H9 (cell line): Measurements from ENCODE around the gene SPATA2L. TPM values are rescaled to one million over a fixed set of nuclear protein-coding genes. Genes with fewer than 3 reads are reported as not detected.

ENCODE experiments used
- DNase-seq: peaks from one replicate; pipeline ENCODE4 v3.0.0-alpha.2; 2017
- H2AFZ ChIP-seq: one replicate; pipeline ENCODE4 v1.6.1; 2013; ENCODE audit warnings: mild to moderate bottlenecking, low read length, control low read depth, moderate library complexity
- H2AK5ac ChIP-seq: 2 replicates; pipeline ENCODE4 v1.6.1; 2013; ENCODE audit warnings: low read length, control low read depth, mixed read lengths; ENCODE audit not compliant: insufficient read length
- H2BK120ac ChIP-seq: one replicate; pipeline ENCODE4 v1.6.1; 2013; ENCODE audit warnings: low read depth, mild to moderate bottlenecking, low read length, control low read depth, inconsistent platforms; ENCODE audit not compliant: poor library complexity, severe bottlenecking
- H2BK12ac ChIP-seq: 2 replicates; pipeline ENCODE4 v1.6.1; 2013; ENCODE audit warnings: low read length, control low read depth, mixed read lengths, low read depth; ENCODE audit not compliant: insufficient read length
- H2BK15ac ChIP-seq: 2 replicates; pipeline ENCODE4 v1.6.1; 2013; ENCODE audit warnings: low read depth, low read length, control low read depth
- H2BK20ac ChIP-seq: one replicate; pipeline ENCODE4 v1.6.1; 2013; ENCODE audit warnings: low read depth, mild to moderate bottlenecking, low read length, control low read depth, inconsistent platforms; ENCODE audit not compliant: poor library complexity, severe bottlenecking
- H2BK5ac ChIP-seq: 2 replicates; pipeline ENCODE4 v1.6.1; 2013; ENCODE audit warnings: low read length, control low read depth, mixed read lengths; ENCODE audit not compliant: insufficient read length
- H3K14ac ChIP-seq: 2 replicates; pipeline ENCODE4 v1.6.1; 2013; ENCODE audit warnings: low read length, control low read depth; ENCODE audit not compliant: insufficient read depth
- H3K18ac ChIP-seq: 2 replicates; pipeline ENCODE4 v1.6.1; 2013; ENCODE audit warnings: low read depth, mild to moderate bottlenecking, mixed read lengths, low read length, control low read depth; ENCODE audit not compliant: insufficient read length
- H3K23ac ChIP-seq: 2 replicates; pipeline ENCODE4 v1.6.1; 2013; ENCODE audit warnings: low read length, control low read depth, mixed read lengths, low read depth; ENCODE audit not compliant: insufficient read length
- H3K23me2 ChIP-seq: 2 replicates; pipeline ENCODE4 v1.6.1; 2013; ENCODE audit warnings: low read depth, mild to moderate bottlenecking, mixed read lengths, low read length, control low read depth; ENCODE audit not compliant: insufficient read length, poor library complexity, severe bottlenecking
- H3K27ac ChIP-seq: 2 replicates; pipeline ENCODE4 v1.5.1; 2013; ENCODE audit warnings: low read length, control low read depth, mixed read lengths, low read depth; ENCODE audit not compliant: insufficient read length
- H3K27me3 ChIP-seq: 2 replicates; pipeline ENCODE4 v1.6.1; 2013; ENCODE audit warnings: low read length, control low read depth, inconsistent platforms; ENCODE audit not compliant: insufficient read depth
- H3K4ac ChIP-seq: 2 replicates; pipeline ENCODE4 v1.6.1; 2013; ENCODE audit warnings: low read depth, mild to moderate bottlenecking, control low read depth, inconsistent platforms, low read length, moderate library complexity
- H3K4me1 ChIP-seq: 2 replicates; pipeline ENCODE4 v1.6.1; 2013; ENCODE audit warnings: low read length, control low read depth, inconsistent platforms; ENCODE audit not compliant: insufficient read depth
- H3K4me2 ChIP-seq: 2 replicates; pipeline ENCODE4 v1.6.1; 2013; ENCODE audit warnings: low read length, control low read depth, mixed read lengths; ENCODE audit not compliant: insufficient read length, insufficient read depth
- H3K56ac ChIP-seq: 2 replicates; pipeline ENCODE4 v1.6.1; 2013; ENCODE audit warnings: low read depth, mild to moderate bottlenecking, mixed read lengths, low read length, control low read depth; ENCODE audit not compliant: insufficient read length
- H3K79me1 ChIP-seq: 2 replicates; pipeline ENCODE4 v1.6.1; 2013; ENCODE audit warnings: low read depth, mild to moderate bottlenecking, moderate library complexity, low read length, control low read depth, inconsistent platforms; ENCODE audit not compliant: insufficient read depth, poor library complexity, severe bottlenecking
- H3K79me2 ChIP-seq: 2 replicates; pipeline ENCODE4 v1.6.1; 2013; ENCODE audit warnings: low read length, control low read depth, inconsistent platforms; ENCODE audit not compliant: insufficient read depth
- H3K9ac ChIP-seq: 2 replicates; pipeline ENCODE4 v1.6.1; 2013; ENCODE audit warnings: low read length, control low read depth, mixed read lengths; ENCODE audit not compliant: insufficient read length; ENCODE audit errors: extremely low read depth
- H3K9me3 ChIP-seq: one replicate; pipeline ENCODE4 v1.6.1; 2013; ENCODE audit warnings: low read depth, low read length, inconsistent platforms; ENCODE audit not compliant: control insufficient read depth
- H3T11ph ChIP-seq: one replicate; pipeline ENCODE4 v1.6.1; 2013; ENCODE audit warnings: mild to moderate bottlenecking, low read length, control low read depth, inconsistent platforms
- H4K20me1 ChIP-seq: one replicate; pipeline ENCODE4 v1.6.1; 2013; ENCODE audit not compliant: control insufficient read depth, insufficient read length, insufficient read depth
- H4K5ac ChIP-seq: 2 replicates; pipeline ENCODE4 v1.6.1; 2013; ENCODE audit warnings: low read depth, mild to moderate bottlenecking, mixed read lengths, low read length, control low read depth; ENCODE audit not compliant: insufficient read length
- H4K8ac ChIP-seq: replicated peaks from 2 replicates; pipeline ENCODE4 v1.6.1; 2013; ENCODE audit warnings: low read length, control low read depth, mixed read lengths, low read depth; ENCODE audit not compliant: insufficient read length
- H4K91ac ChIP-seq: 2 replicates; pipeline ENCODE4 v1.6.1; 2013; ENCODE audit warnings: low read depth, mild to moderate bottlenecking, moderate library complexity, mixed read lengths, low read length, control low read depth; ENCODE audit not compliant: insufficient read length
- H3K27ac Mint-ChIP-seq, 3 experiments: 2 replicates in 2 of 3; 3 replicates in 1 of 3; pipeline ENCODE4 v1.8.0; 2020 to 2021; ENCODE audit warnings: mixed read lengths in 3 of 3, mild to moderate bottlenecking in 1 of 3, moderate library complexity in 1 of 3
- H3K27me3 Mint-ChIP-seq: 2 replicates; pipeline ENCODE4 v1.8.0; 2021; ENCODE audit warnings: low read depth, mild to moderate bottlenecking, moderate library complexity, mixed read lengths
- H3K36me3 Mint-ChIP-seq, 3 experiments: 2 replicates in 2 of 3; 3 replicates in 1 of 3; pipeline ENCODE4 v1.8.0; 2020 to 2021; ENCODE audit warnings: low read depth in 3 of 3, mixed read lengths in 3 of 3; ENCODE audit not compliant: insufficient read depth in 1 of 3
- H3K4me1 Mint-ChIP-seq, 2 experiments: 2 replicates each; pipeline ENCODE4 v1.8.0; 2020; ENCODE audit warnings: mixed read lengths in 2 of 2
- H3K4me3 Mint-ChIP-seq, 2 experiments: 2 replicates in 1 of 2; 3 replicates in 1 of 2; pipeline ENCODE4 v1.8.0; 2020 to 2021; ENCODE audit warnings: mild to moderate bottlenecking in 2 of 2, mixed read lengths in 2 of 2, moderate library complexity in 1 of 2
- H3K9me3 Mint-ChIP-seq, 2 experiments: 2 replicates in 1 of 2; 3 replicates in 1 of 2; pipeline ENCODE4 v1.8.0; 2020; ENCODE audit warnings: mild to moderate bottlenecking in 2 of 2, mixed read lengths in 2 of 2, moderate library complexity in 1 of 2
- WGBS: extraction: QIAGEN DNeasy Blood & Tissue Kit; methylation state at CpG from one replicate; pipeline ENCODE4 v1.1.7; 2013; ENCODE audit warnings: missing lambda C conversion rate, low lambda C conversion rate, mixed read lengths; ENCODE audit not compliant: insufficient read length; ENCODE audit errors: extremely low coverage; 5-methylcytosine and 5-hydroxymethylcytosine counted together
- total RNA-seq: library from RNA; stranded (reverse); gene quantifications from 2 replicates; pipeline ENCODE4 v1.2.1, GENCODE V29; 2021
- TF ChIP-seq, protein P1 (sequence below): fragments of 200-600 bp; sonication (generic); conservative IDR thresholded peaks from 3 replicates; pipeline ENCODE4 v1.8.0; 2021; ENCODE audit warnings: antibody characterized with exemption, mild to moderate bottlenecking

The SPATA2L gene
- total RNA-seq, 1 experiment from 2014 or later, result 27.1 TPM

DNA sequence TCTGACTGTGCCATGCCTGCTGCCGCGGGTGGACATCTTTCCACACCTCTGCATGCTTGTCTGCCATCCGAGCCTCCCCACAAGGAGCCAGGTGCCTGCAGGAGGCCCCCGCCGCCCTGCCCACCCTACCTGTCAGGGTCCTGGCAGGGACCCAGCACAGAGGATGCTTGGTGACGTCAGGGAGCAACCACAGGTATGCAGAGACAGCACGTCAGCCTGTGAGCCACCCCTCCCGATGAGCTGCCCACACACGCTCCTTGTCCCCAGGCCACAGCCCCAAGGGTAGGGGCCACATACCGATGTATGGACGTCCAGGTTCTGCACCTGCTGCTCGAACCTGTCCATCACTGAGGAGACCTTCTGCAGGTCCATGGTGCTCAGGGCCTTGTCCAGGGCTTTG lies 54.6 kb downstream of the SPATA2L start:
- Histone ChIP-seq H3K56ac (no peak overlapping the region), H2BK5ac (no peak overlapping the region), H4K91ac (no peak overlapping the region), H3K9me3 (no peaks in the 10 kb centered on the region), H3K4ac (no peak overlapping the region), H2BK120ac (no peak overlapping the region), H3K79me2 (no peaks in the 10 kb centered on the region), H4K5ac (no peak overlapping the region), H2AK5ac (no peak overlapping the region), H3K18ac (no peak overlapping the region), H4K8ac (no peak overlapping the region), H2AFZ (no peak overlapping the region), H2BK20ac (no peak overlapping the region), H3K9ac (no peak overlapping the region), H3K23me2 (no peaks in the 10 kb centered on the region), H3K23ac (no peak overlapping the region), H2BK12ac (no peak overlapping the region), H3K27me3 (no peaks in the 10 kb centered on the region), H2BK15ac (no peak overlapping the region), H3K79me1 (no peaks in the 10 kb centered on the region), H3T11ph (no peak overlapping the region), H3K4me2 (no peak overlapping the region), H3K27ac (no peak overlapping the region), H4K20me1 (no peaks in the 10 kb centered on the region), H3K14ac (no peak overlapping the region), H3K4me1 (no peaks in the 10 kb centered on the region)
- no peak for DNase-seq
- Mint-ChIP-seq H3K4me3 (no peak overlapping the region), H3K36me3 (peaks cover 11 to 48% (median 43%) of the 10 kb centered on the region in 3 experiments; a peak in 6 of 7 replicates), H3K9me3 (no peaks in the 10 kb centered on the region), H3K27ac (no peak overlapping the region), H3K4me1 (peaks cover 3 to 5% of the 10 kb centered on the region in 2 experiments; a peak in 3 of 4 replicates), H3K27me3 (peaks cover 7% of the 10 kb centered on the region)
- WGBS, result no CpG with 5 or more reads among the region's 12 CpGs
- TF ChIP-seq, protein P1, sequence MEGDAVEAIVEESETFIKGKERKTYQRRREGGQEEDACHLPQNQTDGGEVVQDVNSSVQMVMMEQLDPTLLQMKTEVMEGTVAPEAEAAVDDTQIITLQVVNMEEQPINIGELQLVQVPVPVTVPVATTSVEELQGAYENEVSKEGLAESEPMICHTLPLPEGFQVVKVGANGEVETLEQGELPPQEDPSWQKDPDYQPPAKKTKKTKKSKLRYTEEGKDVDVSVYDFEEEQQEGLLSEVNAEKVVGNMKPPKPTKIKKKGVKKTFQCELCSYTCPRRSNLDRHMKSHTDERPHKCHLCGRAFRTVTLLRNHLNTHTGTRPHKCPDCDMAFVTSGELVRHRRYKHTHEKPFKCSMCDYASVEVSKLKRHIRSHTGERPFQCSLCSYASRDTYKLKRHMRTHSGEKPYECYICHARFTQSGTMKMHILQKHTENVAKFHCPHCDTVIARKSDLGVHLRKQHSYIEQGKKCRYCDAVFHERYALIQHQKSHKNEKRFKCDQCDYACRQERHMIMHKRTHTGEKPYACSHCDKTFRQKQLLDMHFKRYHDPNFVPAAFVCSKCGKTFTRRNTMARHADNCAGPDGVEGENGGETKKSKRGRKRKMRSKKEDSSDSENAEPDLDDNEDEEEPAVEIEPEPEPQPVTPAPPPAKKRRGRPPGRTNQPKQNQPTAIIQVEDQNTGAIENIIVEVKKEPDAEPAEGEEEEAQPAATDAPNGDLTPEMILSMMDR, result no peak

Other genes starting within 250 kb of the SPATA2L start
- 178 and 181 TPM in 2 replicates for gene ANKRD11, start 211.1 kb downstream of the SPATA2L start, total RNA-seq
- 110 and 119 TPM in 2 replicates for gene SPG7, start 193.3 kb downstream of the SPATA2L start, total RNA-seq
- gene RPL13, start 141.0 kb downstream of the SPATA2L start, total RNA-seq, result 2,157 and 2,259 TPM in 2 replicates
- gene CPNE7, start 125.9 kb downstream of the SPATA2L start, total RNA-seq, result 22.5 and 23.4 TPM in 2 replicates
- gene DPEP1, start 88.1 kb downstream of the SPATA2L start, total RNA-seq, result 1.1 and 1.2 TPM in 2 replicates
- gene CHMP1A, start 44.0 kb downstream of the SPATA2L start, total RNA-seq, result 85.4 and 89.6 TPM in 2 replicates
- 17.4 and 17.8 TPM in 2 replicates for gene SPATA33, start 43.9 kb downstream of the SPATA2L start, total RNA-seq
- gene CDK10, start 15.0 kb downstream of the SPATA2L start, total RNA-seq, result 76.6 and 77.1 TPM in 2 replicates
- gene VPS9D1, start 19.2 kb upstream of the SPATA2L start, total RNA-seq, result 5.6 and 6.0 TPM in 2 replicates
- 17.4 and 18.6 TPM in 2 replicates for gene ZNF276, start 19.8 kb upstream of the SPATA2L start, total RNA-seq
- 84.3 and 106 TPM in 2 replicates for gene FANCA, start 114.9 kb upstream of the SPATA2L start, total RNA-seq
- 6.7 and 6.9 TPM in 2 replicates for gene SPIRE2, start 126.8 kb upstream of the SPATA2L start, total RNA-seq
- 109 and 124 TPM in 2 replicates for gene TCF25, start 171.9 kb upstream of the SPATA2L start, total RNA-seq
- 4.7 TPM in 2 replicates for gene MC1R, start 217.2 kb upstream of the SPATA2L start, total RNA-seq
- 164 and 176 TPM in 2 replicates for gene TUBB3, start 221.6 kb upstream of the SPATA2L start, total RNA-seq
- gene DEF8, start 247.1 kb upstream of the SPATA2L start, total RNA-seq, result 53.3 and 55.8 TPM in 2 replicates